C4-2B (cell line): ENCODE results near the gene CAPN13.

ENCODE experiments used
- H3K27ac ChIP-seq: fragments of 450-650 bp; 2 replicates; pipeline ENCODE4 v1.5.1; 2017
- CTCF ChIP-seq: fragments of 450-650 bp; conservative IDR thresholded peaks from 2 replicates; pipeline ENCODE4 v1.5.1; 2017; ENCODE audit warnings: mild to moderate bottlenecking
- ZFX ChIP-seq: fragments of 450-650 bp; IDR thresholded peaks from 2 replicates; pipeline ENCODE4 v1.6.1; 2017

Gene CAPN13

DNA sequence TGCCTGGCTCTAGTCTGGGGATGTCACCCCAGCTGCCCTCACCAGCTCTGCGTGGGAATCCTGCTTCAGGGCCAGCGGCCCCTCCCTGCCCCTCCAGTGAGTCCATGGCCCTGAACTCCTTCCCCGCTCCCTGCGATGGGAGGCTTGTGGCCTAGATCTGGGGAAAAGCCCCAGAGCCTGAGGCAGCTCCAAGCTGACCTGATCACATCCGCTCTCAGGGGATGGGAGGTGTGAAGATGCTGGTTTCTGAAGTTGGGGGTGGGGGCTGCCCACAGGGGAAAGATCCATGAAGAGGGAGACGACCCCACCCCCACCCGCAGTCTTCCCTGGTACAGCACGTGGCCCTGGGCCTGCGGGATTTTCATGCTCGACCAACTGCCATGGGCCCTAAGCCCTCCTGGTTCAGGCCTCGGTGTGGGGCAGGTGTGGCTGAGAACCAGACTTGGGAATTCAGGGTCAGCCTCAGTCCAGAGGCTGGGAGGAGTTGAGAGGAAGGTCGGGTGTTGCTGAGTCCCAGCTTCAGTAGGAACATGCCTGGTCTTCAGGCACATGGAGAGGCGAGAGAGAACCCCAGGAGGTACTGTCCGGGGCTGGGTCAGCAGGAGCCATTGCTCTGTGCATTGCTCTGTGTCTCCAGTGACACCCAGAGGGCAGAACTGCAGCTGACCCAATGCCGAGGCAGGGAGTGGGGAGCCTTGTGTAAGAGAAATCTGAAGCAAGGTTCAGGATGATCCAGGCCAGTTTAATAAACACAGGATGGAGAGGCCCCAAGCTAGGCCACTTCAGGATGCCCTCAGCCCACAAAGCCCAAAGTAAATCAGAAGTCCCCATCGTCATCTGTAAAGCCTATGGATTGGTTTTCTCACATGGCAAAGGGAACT, 115.1 kb downstream of the CAPN13 start:
- TF ChIP-seq CTCF: peak; percentile 36
- no peak for TF ChIP-seq ZFX
- no peak overlapping the region for H3K27ac ChIP-seq

GRCh38 chr2:30691091-30691947, 115.9 kb downstream of the CAPN13 start:
- TF ChIP-seq ZFX: no peak
- no peak for TF ChIP-seq CTCF
- no peak overlapping the region for H3K27ac ChIP-seq

DNA sequence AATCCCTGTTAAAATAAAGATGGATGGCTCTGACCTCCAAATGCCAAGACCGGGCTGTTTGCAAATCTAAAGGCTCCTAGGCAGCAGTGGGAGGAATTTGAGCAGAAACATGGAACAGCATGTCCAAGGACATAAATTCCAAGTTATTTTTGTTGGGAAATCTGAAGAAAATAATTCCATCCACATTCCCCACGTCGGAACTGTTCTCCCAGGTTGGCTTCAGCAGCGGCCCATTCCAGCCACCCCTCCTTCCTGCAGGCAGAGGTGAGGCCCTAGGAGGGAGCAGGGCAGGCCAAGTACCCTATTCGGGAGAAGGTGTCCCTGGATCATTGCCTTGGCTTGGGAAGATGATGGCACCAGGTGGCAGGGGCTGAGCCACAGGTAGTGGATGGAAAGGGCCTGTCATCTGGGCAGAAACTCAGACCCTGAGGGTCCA, 117.1 kb downstream of the CAPN13 start:
- TF ChIP-seq CTCF: no peak
- no peak for TF ChIP-seq ZFX
- no peak overlapping the region for H3K27ac ChIP-seq

DNA sequence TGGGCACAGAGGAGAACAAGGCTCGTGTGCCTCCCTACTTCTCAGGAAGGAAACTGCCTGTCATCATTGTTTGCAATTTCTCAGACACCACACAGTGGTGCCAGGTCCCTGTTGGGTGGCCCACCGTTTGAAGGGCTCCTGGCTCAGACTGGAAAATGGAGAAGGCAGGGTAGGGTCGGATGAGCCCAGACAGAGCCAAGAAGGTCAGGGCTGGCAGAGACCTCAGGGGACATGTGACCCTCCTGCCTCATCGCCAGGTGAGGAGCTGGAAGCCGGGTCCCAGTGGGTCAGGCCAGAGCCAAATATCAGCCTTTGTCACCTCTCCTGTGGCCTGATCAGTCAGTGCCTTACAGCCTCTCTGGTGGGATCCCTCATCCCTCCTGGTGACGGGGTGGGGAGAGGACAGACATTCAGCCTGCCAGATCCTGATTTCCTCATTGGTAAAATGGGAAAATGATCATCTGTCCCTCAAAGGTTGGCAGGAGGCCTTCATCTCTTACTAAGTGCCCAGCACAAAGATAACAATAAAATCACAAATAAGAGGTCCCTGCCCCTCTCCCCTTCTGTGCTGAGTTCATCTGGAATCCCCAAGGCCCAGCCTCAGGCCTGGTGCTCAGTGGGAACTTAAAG, 117.6 kb downstream of the CAPN13 start:
- H3K27ac ChIP-seq: no peak overlapping the region; the same call in 1 of the 2 replicates
- no peak for TF ChIP-seq ZFX
- no peak for TF ChIP-seq CTCF

DNA sequence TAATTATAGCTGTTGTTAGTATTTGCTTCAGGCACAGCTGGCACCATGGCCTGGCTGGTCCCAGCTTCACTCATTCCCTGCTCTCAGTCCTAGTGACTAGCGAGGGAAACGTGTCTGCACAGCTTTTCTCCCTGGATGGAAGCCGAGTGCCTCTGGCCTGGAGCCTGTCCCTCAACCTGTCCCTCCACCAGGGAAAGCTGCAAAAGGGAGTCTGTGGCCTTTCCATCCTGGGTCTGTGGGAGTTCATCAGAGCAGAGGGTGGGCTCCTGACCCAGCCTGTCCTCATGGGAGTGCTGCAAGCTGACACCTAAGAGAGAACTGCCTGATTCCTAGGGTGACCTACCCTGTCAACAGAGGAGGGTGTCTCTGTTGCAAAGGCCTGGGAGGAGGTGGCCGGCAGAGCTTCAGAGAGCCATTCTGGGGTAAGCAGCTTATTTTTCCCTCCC, 118.3 kb downstream of the CAPN13 start:
- peak overlapping the region; percentile 3; the same call in 1 of the 2 replicates for H3K27ac ChIP-seq
- no peak for TF ChIP-seq CTCF
- TF ChIP-seq ZFX: no peak

GRCh38 chr2:30686669-30687068, 120.6 kb downstream of the CAPN13 start:
- no peak overlapping the region for H3K27ac ChIP-seq
- no peak for TF ChIP-seq CTCF
- no peak for TF ChIP-seq ZFX
